HFF-Myc (cell line): ENCODE results near the gene RREB1.
A peak's percentile ranks its signal among the peaks of the same experiment; 100 is the strongest.

Source experiments
- DNase-seq: peaks from one replicate; pipeline ENCODE4 v3.0.0-alpha.2; 2011; ENCODE audit warnings: low read depth; ENCODE audit errors: extremely low read depth
- H3K4me3 ChIP-seq: replicated peaks from 2 replicates; pipeline ENCODE4 v1.5.1; 2011; ENCODE audit warnings: low read depth, mild to moderate bottlenecking, control low read depth, low read length
- CTCF ChIP-seq: IDR thresholded peaks from 2 replicates; pipeline ENCODE4 v1.5.1; 2012; ENCODE audit warnings: mild to moderate bottlenecking, low read depth, low read length, control low read depth; ENCODE audit errors: missing control alignments

The RREB1 gene

GRCh38 chr6:7267466-7268091 is 159.8 kb downstream of the RREB1 start:
- H3K4me3 ChIP-seq: no peak overlapping the region
- TF ChIP-seq CTCF: no peak
- peak; percentile 90 for DNase-seq

- H3K4me3 ChIP-seq: no peak overlapping the region
- DNase-seq: no peak
These were observed 160.6 kb downstream of the RREB1 start for GRCh38 chr6:7268362-7268761.

GRCh38 chr6:7268816-7269555 is 161.2 kb downstream of the RREB1 start:
- no peak for DNase-seq
- H3K4me3 ChIP-seq: no peak overlapping the region

More at GRCh38 chr6:7268362-7268761, 160.6 kb downstream of the RREB1 start:
- TF ChIP-seq CTCF: no peak

GRCh38 chr6:7269816-7270215 is 162.1 kb downstream of the RREB1 start:
- no peak for TF ChIP-seq CTCF
- DNase-seq: no peak
- H3K4me3 ChIP-seq: no peak overlapping the region

More at GRCh38 chr6:7268816-7269555, 161.2 kb downstream of the RREB1 start:
- TF ChIP-seq CTCF: no peak

- DNase-seq: no peak
- no peak overlapping the region for H3K4me3 ChIP-seq
- no peak for TF ChIP-seq CTCF
These were observed 162.8 kb downstream of the RREB1 start for GRCh38 chr6:7270320-7271204.

GRCh38 chr6:7271205-7271534 is 163.4 kb downstream of the RREB1 start:
- no peak for TF ChIP-seq CTCF
- no peak for DNase-seq
- no peak overlapping the region for H3K4me3 ChIP-seq
